ENCODE results near the gene PLA2G2F.

Gene PLA2G2F

GRCh38 chr1:20123722-20124455 is 15.2 kb upstream of the PLA2G2F start:
- Histone ChIP-seq H3K27ac (replicated peaks) (no peak overlapping the region), H3K4me3 (replicated peaks; ENCODE audit: insufficient read depth, low read length) (no peak overlapping the region), H3K27me3 (ENCODE audit: insufficient read depth, poor library complexity, severe bottlenecking) (no peaks in the 10 kb centered on the region)
- TF ChIP-seq CTCF (IDR thresholded peaks at IDR 0.05; ENCODE audit: insufficient read depth, low read length) (no peak), POLR2AphosphoS5 (IDR thresholded peaks at IDR 0.05; ENCODE audit: low read depth) (no peak), GABPA (IDR thresholded peaks at IDR 0.05; ENCODE audit: low read depth) (no peak), SPI1 (IDR thresholded peaks at IDR 0.05; ENCODE audit: borderline replicate concordance, low read depth) (no peak), REST (IDR thresholded peaks at IDR 0.05; ENCODE audit: insufficient replicate concordance, low read depth) (no peak)
- no peak for DNase-seq (ENCODE audit: low read depth in 1 of 2, low spot score in 1 of 2)

GRCh38 chr1:20124456-20125057 is 14.6 kb upstream of the PLA2G2F start:
- Histone ChIP-seq H3K4me3 (replicated peaks; ENCODE audit: insufficient read depth, low read length) (no peak overlapping the region), H3K27ac (replicated peaks) (no peak overlapping the region), H3K27me3 (ENCODE audit: insufficient read depth, poor library complexity, severe bottlenecking) (no peaks in the 10 kb centered on the region)
- no peak for DNase-seq (ENCODE audit: low read depth in 1 of 2, low spot score in 1 of 2)
- TF ChIP-seq POLR2AphosphoS5 (IDR thresholded peaks at IDR 0.05; ENCODE audit: low read depth) (no peak), REST (IDR thresholded peaks at IDR 0.05; ENCODE audit: insufficient replicate concordance, low read depth) (no peak), CTCF (IDR thresholded peaks at IDR 0.05; ENCODE audit: insufficient read depth, low read length) (no peak), SPI1 (IDR thresholded peaks at IDR 0.05; ENCODE audit: borderline replicate concordance, low read depth) (no peak), GABPA (IDR thresholded peaks at IDR 0.05; ENCODE audit: low read depth) (no peak)

- no peak for DNase-seq (ENCODE audit: low read depth in 1 of 2, low spot score in 1 of 2)
- H3K27me3 ChIP-seq (ENCODE audit: insufficient read depth, poor library complexity, severe bottlenecking), result no peaks in the 10 kb centered on the region
- no peak for TF ChIP-seq REST (IDR thresholded peaks at IDR 0.05; ENCODE audit: insufficient replicate concordance, low read depth)
- no peak for TF ChIP-seq GABPA (IDR thresholded peaks at IDR 0.05; ENCODE audit: low read depth)
- no peak overlapping the region for H3K4me3 ChIP-seq (replicated peaks; ENCODE audit: insufficient read depth, low read length)
- no peak overlapping the region for H3K27ac ChIP-seq (replicated peaks)
Measured at GRCh38 chr1:20125100-20125499, 14.0 kb upstream of the PLA2G2F start.

Measured in HL-60 (cell line).